ENCODE data around the gene S100A9.

S100A9 gene

DNA sequence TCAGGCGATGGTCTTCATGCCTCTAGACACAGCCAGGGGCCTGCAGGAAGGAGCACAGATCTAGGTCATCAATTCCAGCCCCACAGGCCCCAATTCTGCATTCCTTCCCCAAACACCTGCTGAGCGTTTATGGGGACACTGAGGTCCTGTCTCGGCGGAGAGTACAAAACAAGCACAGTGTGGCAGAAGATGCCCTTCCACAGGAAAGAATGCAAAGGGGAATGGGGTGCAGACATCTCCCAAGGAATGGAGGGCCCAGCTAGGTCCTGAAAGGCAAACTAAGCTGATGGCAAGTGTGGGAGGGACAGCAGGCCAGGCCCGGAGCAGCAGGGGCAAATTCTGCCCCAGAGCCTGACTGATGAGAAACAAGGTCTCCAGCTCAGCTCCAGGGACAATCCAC is 36.7 kb downstream of the S100A9 start:
- no peaks in the 10 kb centered on the region for H3K36me3 ChIP-seq (replicated peaks)
- H3K27me3 ChIP-seq (replicated peaks), result no peaks in the 10 kb centered on the region
- H3K27ac ChIP-seq, result no peak overlapping the region
- H3K4me3 ChIP-seq (ENCODE audit: low read depth, low read length), result no peak overlapping the region
- no peak for DNase-seq
- TF ChIP-seq, protein P1, sequence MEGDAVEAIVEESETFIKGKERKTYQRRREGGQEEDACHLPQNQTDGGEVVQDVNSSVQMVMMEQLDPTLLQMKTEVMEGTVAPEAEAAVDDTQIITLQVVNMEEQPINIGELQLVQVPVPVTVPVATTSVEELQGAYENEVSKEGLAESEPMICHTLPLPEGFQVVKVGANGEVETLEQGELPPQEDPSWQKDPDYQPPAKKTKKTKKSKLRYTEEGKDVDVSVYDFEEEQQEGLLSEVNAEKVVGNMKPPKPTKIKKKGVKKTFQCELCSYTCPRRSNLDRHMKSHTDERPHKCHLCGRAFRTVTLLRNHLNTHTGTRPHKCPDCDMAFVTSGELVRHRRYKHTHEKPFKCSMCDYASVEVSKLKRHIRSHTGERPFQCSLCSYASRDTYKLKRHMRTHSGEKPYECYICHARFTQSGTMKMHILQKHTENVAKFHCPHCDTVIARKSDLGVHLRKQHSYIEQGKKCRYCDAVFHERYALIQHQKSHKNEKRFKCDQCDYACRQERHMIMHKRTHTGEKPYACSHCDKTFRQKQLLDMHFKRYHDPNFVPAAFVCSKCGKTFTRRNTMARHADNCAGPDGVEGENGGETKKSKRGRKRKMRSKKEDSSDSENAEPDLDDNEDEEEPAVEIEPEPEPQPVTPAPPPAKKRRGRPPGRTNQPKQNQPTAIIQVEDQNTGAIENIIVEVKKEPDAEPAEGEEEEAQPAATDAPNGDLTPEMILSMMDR (IDR thresholded peaks at IDR 0.05; ENCODE audit: low read depth, low read length, missing control alignments), result no peak
- in situ Hi-C loops (cut with HindIII; ENCODE audit: low pct_ligation_motif_present, low sequenced_read_pairs), result no loop called here

DNA sequence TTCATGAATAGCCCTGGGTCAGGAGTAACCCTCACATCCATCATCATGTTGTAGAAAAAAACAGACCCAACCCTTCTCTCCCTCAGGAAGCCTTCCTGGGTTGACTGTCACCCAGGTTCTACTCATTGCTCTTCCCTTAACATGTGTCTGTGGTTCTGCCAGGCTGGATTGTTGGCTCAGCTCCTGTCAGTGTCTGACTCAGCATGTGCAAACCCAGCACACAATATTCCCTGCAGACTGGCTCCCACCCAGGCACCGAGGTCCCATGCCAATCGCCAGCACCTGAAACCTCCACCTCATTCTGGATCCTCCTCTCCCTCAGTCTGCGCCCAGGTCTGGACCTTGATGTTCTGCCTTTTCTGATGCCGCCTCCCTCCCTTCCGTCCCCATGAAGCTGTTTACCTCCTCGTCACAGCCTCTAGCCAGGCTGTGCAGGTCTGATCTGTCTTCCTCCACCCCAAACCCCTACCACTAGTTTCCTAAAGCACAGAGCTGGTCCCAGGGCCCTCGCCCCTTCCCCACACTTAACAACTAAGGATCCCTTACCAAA is 37.6 kb downstream of the S100A9 start:
- DNase-seq, result no peak
- in situ Hi-C loops (cut with HindIII; ENCODE audit: low pct_ligation_motif_present, low sequenced_read_pairs), result no loop called here
- no peaks in the 10 kb centered on the region for H3K27me3 ChIP-seq (replicated peaks)

DNA sequence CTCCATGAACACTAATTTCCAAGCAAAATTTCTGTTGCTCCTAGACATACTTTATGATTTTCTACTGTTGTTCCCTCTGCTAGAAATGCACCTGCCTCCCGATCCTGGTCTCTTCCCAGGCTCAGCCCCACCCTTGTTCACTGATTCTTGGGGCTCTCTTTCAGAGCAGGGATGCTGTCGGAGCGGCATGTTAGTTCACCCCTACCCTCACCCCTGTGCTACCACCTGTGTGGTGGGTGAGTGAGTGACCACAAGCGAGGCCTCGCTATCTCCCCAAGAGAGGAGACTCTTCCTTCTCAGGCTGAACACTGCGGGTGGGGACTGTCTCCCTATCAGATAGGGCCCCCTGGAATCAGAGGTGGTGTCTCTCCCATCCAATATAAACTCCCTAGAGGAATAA is 38.1 kb downstream of the S100A9 start:
- no peaks in the 10 kb centered on the region for H3K36me3 ChIP-seq (replicated peaks)
- H3K27ac ChIP-seq, result no peak overlapping the region
- TF ChIP-seq, protein P1 (IDR thresholded peaks at IDR 0.05; ENCODE audit: low read depth, low read length, missing control alignments), result no peak
- no peak for DNase-seq
- no peak overlapping the region for H3K4me3 ChIP-seq (ENCODE audit: low read depth, low read length)
- no peaks in the 10 kb centered on the region for H3K27me3 ChIP-seq (replicated peaks)
- in situ Hi-C loops (cut with HindIII; ENCODE audit: low pct_ligation_motif_present, low sequenced_read_pairs), result no loop called here

More for the DNA sequence above, 37.6 kb downstream of the S100A9 start:
- H3K4me3 ChIP-seq (ENCODE audit: low read depth, low read length), result no peak overlapping the region
- no peaks in the 10 kb centered on the region for H3K36me3 ChIP-seq (replicated peaks)
- H3K27ac ChIP-seq, result no peak overlapping the region
- TF ChIP-seq, protein P1 (IDR thresholded peaks at IDR 0.05; ENCODE audit: low read depth, low read length, missing control alignments), result no peak

DNA sequence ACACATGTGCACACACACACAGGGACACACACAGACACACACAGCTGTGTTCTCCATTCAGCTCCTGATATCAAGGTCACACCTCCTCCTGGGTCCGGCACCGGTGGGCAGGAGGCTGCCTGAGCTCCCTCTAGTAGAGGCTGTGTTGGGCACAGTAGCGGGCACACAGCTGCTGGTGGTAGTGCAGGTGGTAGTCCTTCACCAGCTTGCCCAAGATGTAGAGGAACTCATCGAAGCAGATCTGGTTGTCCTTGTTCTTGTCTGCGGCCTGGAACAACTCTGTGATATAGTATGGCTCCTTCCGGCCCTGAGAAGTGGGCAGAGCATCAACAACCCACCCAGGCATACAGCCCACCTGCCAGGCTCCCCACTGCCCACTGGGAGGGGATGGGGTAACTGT is 38.8 kb downstream of the S100A9 start:
- no peaks in the 10 kb centered on the region for H3K27me3 ChIP-seq (replicated peaks)
- DNase-seq, result no peak
- no peaks in the 10 kb centered on the region for H3K36me3 ChIP-seq (replicated peaks)
- in situ Hi-C loops (cut with HindIII; ENCODE audit: low pct_ligation_motif_present, low sequenced_read_pairs), result no loop called here
- TF ChIP-seq, protein P1 (IDR thresholded peaks at IDR 0.05; ENCODE audit: low read depth, low read length, missing control alignments), result no peak
- H3K27ac ChIP-seq, result no peak overlapping the region
- no peak overlapping the region for H3K4me3 ChIP-seq (ENCODE audit: low read depth, low read length)

DNA sequence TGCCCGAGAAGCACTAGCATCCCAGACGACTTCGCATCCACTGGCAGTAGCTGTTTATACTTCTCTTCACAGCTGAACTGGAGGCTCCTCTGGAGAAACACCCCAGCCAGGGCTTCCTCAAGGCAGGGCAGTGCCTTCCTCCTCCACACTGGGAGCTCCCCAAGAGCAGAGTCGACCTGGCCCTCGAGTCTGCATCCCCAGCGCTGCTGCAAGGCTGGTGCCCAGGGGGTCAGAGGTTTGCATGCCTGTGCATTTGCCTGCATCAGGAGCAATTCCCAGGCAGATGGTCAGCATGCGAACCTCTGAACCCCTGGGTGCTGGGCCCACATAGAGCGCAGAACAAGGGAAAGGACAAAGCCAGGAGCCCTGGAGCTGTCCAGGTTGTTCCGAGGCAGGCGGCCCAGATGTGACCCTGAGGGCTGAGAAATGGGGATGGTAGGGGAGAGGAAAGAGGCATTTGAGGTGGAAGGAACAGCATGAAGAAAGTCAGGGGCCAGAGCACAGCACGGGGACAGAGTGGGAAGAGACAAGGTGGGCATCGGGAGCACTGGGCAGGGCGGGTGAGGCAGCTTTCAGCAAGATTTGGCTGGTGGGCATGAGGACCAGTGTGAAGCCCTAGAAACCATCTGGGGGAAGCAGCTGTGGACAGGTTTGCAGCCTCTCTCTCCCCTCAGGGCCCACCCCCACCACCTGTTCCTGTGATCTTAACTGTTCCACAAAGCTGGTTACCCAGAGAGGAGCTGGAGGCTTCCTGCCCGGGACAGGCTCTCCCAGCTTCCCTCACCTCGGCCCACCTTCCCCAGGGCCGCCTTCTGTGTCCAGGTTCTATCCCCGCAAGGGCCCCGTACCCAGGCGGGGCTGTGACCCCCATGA is 39.6 kb downstream of the S100A9 start:
- H3K4me3 ChIP-seq (ENCODE audit: low read depth, low read length), result no peak overlapping the region
- TF ChIP-seq, protein P1 (IDR thresholded peaks at IDR 0.05; ENCODE audit: low read depth, low read length, missing control alignments), result no peak

More for the DNA sequence above, 39.6 kb downstream of the S100A9 start:
- Histone ChIP-seq H3K27me3 (replicated peaks) (no peaks in the 10 kb centered on the region), H3K36me3 (replicated peaks) (no peaks in the 10 kb centered on the region), H3K27ac (no peak overlapping the region)
- in situ Hi-C loops (cut with HindIII; ENCODE audit: low pct_ligation_motif_present, low sequenced_read_pairs), result no loop called here
- DNase-seq, result no peak

Measured in brain microvascular endothelial cell (primary cell).